ENCODE data around the gene FLRT2. TPM values are rescaled to one million over a fixed set of nuclear protein-coding genes. Genes with fewer than 3 reads are reported as not detected.

The FLRT2 gene
- total and polyA plus RNA-seq, 2 experiments from 2014 or later = 5.2 to 5.8 TPM

DNA sequence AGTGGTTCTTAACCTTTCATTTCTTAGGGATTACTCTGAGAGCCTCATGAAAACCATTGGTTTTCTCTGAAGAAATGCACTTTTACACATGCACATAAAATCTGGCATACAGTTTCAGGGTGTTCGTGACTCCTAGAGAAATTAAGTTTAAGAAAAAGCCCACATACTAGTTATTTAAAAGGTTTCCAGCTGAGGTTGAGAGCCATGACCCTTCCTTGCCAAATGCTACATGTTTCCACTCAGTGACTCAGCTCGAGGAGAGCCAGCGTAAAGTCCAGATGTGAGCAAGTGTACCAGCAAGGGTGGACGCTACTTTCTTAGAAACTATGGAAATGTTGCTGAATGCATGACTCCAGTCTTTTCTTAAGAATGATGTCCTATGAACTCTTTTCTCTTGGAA lies 42.7 kb upstream of the FLRT2 start:
- no peak overlapping the region for H3K27ac ChIP-seq
- H3K4me1 ChIP-seq (ENCODE audit: low read depth) = no peaks in the 10 kb centered on the region
- H3K36me3 ChIP-seq = no peaks in the 10 kb centered on the region
- TF ChIP-seq, protein P1, sequence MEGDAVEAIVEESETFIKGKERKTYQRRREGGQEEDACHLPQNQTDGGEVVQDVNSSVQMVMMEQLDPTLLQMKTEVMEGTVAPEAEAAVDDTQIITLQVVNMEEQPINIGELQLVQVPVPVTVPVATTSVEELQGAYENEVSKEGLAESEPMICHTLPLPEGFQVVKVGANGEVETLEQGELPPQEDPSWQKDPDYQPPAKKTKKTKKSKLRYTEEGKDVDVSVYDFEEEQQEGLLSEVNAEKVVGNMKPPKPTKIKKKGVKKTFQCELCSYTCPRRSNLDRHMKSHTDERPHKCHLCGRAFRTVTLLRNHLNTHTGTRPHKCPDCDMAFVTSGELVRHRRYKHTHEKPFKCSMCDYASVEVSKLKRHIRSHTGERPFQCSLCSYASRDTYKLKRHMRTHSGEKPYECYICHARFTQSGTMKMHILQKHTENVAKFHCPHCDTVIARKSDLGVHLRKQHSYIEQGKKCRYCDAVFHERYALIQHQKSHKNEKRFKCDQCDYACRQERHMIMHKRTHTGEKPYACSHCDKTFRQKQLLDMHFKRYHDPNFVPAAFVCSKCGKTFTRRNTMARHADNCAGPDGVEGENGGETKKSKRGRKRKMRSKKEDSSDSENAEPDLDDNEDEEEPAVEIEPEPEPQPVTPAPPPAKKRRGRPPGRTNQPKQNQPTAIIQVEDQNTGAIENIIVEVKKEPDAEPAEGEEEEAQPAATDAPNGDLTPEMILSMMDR (IDR thresholded peaks at IDR 0.05; ENCODE audit: low read depth, low read length) = no peak
- DNase-seq (ENCODE audit: low read depth in 1 of 2, low spot score in 1 of 2) = no peak
- H3K27me3 ChIP-seq = no peaks in the 10 kb centered on the region
- no peaks in the 10 kb centered on the region for H3K9me3 ChIP-seq (ENCODE audit: low read depth)
- no peak overlapping the region for H3K4me3 ChIP-seq

DNA sequence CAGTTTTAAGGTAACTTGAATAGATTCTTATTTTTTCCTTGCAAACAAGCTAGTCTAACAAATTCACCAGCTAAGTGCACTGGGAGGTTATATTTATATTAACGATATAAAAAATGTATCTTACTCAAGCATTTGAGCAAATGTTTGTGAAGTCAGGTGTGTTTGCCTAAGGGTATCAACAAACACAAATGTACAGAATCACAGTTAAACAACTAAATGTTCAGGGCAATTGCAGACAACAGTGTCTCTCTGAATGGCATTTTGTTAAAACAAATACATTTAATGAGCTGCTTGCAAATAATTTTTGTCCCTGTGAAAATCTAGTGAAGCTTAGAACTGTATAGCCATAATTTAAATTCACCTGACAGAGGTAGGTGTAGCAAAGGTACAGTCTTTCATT lies 28.2 kb upstream of the FLRT2 start:
- no peak overlapping the region for H3K4me3 ChIP-seq
- H3K36me3 ChIP-seq = no peaks in the 10 kb centered on the region
- H3K9me3 ChIP-seq (ENCODE audit: low read depth) = no peaks in the 10 kb centered on the region
- no peak overlapping the region for H3K27ac ChIP-seq
- DNase-seq (ENCODE audit: low read depth in 1 of 2, low spot score in 1 of 2) = no peak
- H3K27me3 ChIP-seq = no peaks in the 10 kb centered on the region
- TF ChIP-seq, protein P1 (IDR thresholded peaks at IDR 0.05; ENCODE audit: low read depth, low read length) = no peak
- no peaks in the 10 kb centered on the region for H3K4me1 ChIP-seq (ENCODE audit: low read depth)

DNA sequence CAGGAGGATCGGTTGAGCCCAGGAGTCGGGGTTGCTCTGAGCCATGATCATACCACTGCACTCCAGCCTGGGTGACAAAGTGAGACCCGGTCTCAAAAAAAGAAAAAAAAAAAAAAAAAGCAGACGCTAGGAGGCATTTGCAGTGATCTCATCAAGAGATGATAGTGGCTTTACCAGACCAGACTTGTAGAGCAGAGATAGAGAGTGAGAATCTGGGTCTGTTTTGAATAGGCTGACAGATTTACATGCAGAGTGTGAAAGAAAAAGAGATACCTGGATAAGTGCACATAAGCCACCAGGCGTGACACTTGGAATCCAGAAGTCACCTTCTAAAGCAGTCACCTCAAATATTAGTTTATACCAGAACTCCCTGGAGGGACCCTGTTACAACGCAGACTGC lies 21.1 kb upstream of the FLRT2 start:
- no peaks in the 10 kb centered on the region for H3K4me1 ChIP-seq (ENCODE audit: low read depth)
- TF ChIP-seq, protein P1 (IDR thresholded peaks at IDR 0.05; ENCODE audit: low read depth, low read length) = no peak
- no peaks in the 10 kb centered on the region for H3K27me3 ChIP-seq
- no peak for DNase-seq (ENCODE audit: low read depth in 1 of 2, low spot score in 1 of 2)
- no peak overlapping the region for H3K27ac ChIP-seq
- no peaks in the 10 kb centered on the region for H3K36me3 ChIP-seq
- no peaks in the 10 kb centered on the region for H3K9me3 ChIP-seq (ENCODE audit: low read depth)
- no peak overlapping the region for H3K4me3 ChIP-seq

DNA sequence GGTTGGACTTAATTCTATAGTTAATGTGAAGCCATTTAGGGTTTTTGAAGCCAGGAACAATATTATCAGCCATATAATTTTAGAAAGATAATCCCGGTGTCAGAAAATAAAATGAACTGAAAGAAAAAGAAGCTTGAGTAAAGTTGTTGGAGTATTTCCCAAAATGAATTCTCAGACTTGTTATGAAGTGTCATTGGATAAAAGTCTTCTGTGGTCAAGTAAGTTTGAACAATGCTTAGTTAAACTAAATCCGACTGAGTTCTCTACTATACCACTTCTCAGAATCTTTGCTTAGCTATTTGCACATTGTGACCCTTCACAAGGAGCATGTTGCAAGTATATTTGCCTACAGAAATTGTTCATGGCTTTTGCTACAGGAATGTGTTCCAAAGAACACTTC lies 17.5 kb upstream of the FLRT2 start:
- Histone ChIP-seq H3K4me1 (ENCODE audit: low read depth) (no peaks in the 10 kb centered on the region), H3K9me3 (ENCODE audit: low read depth) (no peaks in the 10 kb centered on the region), H3K27me3 (no peaks in the 10 kb centered on the region), H3K4me3 (no peak overlapping the region), H3K27ac (no peak overlapping the region), H3K36me3 (no peaks in the 10 kb centered on the region)
- TF ChIP-seq, protein P1 (IDR thresholded peaks at IDR 0.05; ENCODE audit: low read depth, low read length) = no peak
- DNase-seq (ENCODE audit: low read depth in 1 of 2, low spot score in 1 of 2) = no peak

DNA sequence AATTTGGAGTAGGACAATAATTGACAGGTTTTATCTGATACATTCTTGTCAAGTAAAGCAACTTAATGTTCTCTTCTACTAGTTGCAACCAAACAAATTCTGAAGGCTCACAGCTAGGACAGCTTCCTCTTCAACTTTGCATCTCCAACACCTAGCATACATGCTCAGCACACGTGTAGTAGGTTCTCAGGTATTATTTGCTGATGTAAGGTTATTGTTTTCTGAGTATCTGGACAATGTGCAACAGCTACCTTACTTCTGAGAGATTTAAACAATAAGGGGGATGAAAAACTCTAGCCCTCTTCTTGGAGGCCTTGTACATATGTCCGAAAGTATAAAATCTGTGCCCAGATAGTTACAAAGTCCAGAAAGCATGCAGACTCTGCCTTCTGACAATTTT lies 15.5 kb upstream of the FLRT2 start:
- Histone ChIP-seq H3K27me3 (no peaks in the 10 kb centered on the region), H3K36me3 (no peaks in the 10 kb centered on the region), H3K9me3 (ENCODE audit: low read depth) (no peaks in the 10 kb centered on the region), H3K27ac (no peak overlapping the region), H3K4me1 (ENCODE audit: low read depth) (no peaks in the 10 kb centered on the region), H3K4me3 (no peak overlapping the region)
- TF ChIP-seq, protein P1 (IDR thresholded peaks at IDR 0.05; ENCODE audit: low read depth, low read length) = no peak
- no peak for DNase-seq (ENCODE audit: low read depth in 1 of 2, low spot score in 1 of 2)

All from cardiac muscle cell (in vitro differentiated cells and primary cell).